Stimulated activated CD4-positive, alpha-beta T cell treated with anti-CD3 and anti-CD28 coated beads, Interleukin-12 subunit alpha, Interleukin-12 subunit beta, amount 100 ng/mL, for 4 hours (primary cell): ENCODE results near the gene GHRHR.

ENCODE experiments used
- DNase-seq: peaks from one replicate; pipeline ENCODE4 v3.0.0-alpha.2; 2020

The GHRHR gene

DNA sequence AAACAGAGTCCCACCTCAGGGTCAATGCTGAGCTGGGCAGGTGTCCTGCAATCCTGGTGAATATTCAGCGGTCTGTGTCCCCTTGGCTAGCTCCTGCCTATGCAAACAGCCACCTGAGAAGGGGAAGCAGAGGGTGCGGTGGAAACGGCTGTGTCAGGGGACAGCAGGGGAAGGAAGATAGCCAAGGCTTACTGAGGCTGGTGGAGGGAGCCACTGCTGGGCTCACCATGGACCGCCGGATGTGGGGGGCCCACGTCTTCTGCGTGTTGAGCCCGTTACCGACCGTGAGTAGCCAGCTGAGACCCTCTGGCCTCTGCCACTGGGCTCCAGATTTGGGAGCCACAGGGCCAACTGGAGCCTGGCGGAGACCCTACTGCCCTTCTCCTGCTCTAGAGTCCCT is at the start of gene GHRHR:
GHRHR (plus strand) TSS at position 112 of the 400 bp plus-strand sequence; CDS start at position 228, 116 bp downstream.
- no peak for DNase-seq

DNA sequence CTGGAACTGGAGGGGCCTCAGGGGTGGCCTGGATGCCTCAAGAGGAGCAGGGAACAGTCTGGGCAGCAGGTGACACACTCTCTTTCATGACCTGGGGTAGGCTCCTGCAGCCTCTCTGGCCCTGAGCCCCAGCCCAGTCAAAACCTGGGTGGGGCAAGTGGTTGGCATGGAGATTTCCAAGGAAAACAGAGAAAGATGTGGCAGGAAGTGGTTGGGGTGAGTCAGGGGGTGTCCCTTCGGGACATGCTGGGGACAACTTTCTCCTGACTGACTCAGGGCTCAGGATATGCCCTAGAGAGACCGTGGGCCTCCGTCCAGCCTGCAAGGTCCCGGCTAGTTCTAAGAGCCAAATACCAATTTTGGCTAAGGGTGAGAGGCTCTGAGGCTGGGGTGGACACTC is 49.2 kb upstream of the GHRHR start:
- DNase-seq: no peak

DNA sequence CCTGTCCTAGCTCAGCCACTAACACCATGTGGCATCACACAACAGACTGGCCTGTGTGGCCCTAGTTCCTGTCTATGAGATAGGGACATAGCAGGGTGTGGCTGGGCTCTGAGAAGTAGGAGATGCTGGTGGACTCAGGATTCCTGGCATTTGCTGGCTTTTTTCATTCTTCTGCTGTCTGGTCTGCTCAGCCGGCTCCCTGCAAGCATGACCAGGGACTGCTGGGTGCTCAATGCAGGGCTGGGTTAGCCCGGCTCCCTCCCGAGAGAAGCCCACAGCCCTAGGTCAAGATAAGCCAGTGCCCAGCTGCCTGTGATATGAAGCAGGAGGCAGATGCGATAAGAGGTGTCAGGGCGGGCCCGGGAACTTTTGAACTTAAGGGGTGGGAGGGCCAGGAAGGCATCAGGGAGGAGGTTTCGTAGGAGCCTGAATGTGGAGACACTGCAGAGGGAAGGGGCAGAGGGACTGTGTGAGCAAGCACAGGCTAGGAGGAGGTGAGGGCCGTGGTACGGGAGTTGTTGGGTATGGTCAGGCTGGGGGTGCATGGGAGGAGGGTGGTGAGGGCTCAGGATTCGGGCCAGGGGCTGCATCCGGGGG is 48.6 kb upstream of the GHRHR start:
- no peak for DNase-seq

DNA sequence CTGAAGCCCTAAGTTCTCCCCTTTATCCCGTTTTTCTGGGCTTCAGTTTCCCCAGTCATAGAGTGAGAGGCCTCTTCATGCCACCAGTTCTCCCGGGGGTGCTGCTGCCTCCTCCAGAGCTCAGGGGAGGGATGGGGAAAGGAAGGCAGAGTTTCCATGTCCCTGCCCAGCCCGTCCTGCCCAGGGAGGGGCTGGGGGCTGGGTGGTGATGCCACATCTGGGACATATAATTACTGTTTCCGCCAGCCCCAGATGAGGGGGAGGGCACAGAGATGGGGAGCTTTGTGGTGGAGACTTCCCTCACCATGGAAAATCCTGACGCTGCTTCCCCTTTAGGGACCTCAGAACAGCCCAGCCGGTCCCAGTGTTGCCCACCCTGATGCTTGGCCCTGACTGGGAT is 48.0 kb upstream of the GHRHR start:
- DNase-seq: no peak

DNA sequence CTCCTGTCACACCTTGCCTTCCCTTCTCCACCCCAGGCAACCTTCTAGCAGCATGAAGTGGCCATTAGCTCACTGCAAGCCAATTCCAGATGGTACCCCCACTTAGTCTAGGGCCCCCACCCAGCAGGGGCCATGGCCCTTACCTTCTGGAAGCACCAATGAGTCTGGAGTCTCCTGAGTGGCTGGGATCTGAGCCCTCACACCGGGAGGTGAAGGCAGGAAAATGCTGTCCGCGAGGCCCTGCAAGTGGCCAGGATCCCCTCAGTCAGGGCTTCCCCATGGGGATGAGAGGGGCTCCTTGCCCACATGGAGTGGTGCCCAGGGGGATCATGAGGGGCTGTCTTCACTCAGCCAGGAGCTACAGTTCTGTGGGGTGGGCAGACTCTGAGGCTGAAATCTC is 47.5 kb upstream of the GHRHR start:
- DNase-seq: no peak

DNA sequence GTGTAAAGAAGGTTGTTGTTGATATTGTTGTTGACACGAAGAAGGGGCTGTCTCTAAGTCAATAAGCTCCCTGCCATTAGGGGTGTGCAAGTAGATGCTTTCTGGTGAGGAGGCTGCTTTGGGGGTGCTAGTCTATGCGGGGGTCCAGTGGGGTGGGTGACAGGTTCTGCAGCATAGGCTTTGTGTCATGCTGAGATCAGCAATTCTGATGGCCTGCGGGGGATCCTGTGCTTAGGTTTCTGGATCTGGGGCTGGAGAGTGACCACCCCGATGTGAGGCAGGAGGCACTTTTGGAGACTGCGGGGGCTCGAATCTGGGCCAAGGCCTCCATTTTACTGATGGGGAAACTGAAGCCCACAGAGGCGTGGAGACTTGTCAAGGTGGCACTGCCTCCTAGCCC is 47.0 kb upstream of the GHRHR start:
- no peak for DNase-seq

DNA sequence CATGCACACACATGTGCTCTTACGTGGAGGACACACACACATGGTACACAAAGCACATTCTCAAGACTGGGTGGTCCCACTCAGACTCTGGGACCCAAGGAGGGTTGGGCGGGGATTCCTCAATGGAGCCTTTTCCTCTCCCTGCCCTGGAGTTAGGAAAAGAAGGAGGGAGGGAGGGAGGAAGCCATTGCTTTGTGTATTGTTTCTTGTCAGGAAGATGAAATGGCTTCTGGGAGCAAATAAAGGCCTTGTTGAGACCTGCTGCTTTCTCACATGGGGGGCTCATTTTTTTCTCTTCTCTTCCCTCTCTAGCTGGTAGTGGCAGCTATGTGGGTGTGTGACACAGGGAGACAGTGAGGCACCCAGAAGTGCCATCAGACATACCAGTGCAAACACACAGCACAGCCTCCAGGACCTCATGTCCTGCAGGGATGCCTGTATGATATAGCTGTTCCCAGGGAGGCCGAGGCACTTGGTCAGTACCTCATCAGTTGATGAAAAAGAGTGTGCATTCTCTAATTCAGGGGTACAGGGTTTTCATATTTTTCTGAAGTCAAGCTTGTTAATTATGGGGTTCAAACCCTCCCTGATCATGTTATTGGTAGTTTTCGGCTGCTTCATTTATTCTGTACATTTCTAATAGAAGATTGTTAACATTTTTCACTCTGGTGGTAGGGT is 46.4 kb upstream of the GHRHR start:
- DNase-seq: no peak

DNA sequence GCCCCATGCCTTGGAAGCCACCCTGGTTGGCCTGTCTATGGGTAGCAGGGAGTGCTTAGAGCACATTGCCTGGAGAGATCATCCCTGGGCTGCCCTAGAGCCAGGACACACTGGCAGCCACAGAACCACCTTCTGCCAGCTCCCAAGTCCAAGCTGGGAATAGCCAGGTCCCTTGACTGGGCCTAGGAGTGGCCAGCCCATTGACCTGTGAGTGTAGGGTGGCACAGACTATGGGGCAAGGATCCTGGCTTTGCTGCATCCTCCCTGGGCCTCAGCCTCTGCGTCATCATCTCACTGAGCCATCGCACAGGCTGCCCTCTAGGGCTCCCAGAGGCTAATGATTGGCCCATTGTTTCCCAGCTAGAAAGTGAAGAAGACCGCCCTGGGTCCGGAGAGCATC is 45.1 kb upstream of the GHRHR start:
- no peak for DNase-seq

DNA sequence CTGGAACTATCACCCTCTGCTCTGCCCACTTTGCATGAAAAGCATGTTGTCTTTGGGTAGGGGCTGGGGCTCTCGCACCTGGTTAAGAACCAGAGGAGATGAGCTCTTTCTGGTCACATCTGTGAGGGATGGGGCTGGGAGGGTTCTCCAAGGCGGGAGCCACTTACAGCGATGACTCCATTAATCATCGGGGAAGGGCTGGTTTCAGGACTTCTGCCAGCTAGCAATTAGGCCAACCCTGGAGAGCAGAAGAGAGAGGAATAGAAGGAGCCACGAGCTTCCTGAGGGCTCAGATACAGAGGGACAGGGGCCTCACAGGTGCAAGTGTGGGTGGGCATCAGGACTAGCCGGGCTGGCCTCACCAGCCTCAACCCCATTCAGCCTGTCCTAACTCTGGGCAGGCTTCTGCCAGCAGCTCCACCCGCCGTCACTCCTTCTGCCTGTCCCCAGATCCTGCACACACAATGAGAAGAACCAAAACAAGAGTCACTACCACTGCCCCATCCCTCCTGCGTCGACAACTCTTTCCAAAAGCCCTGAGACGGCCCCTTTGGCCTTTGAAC is 43.7 kb upstream of the GHRHR start:
- DNase-seq: no peak

DNA sequence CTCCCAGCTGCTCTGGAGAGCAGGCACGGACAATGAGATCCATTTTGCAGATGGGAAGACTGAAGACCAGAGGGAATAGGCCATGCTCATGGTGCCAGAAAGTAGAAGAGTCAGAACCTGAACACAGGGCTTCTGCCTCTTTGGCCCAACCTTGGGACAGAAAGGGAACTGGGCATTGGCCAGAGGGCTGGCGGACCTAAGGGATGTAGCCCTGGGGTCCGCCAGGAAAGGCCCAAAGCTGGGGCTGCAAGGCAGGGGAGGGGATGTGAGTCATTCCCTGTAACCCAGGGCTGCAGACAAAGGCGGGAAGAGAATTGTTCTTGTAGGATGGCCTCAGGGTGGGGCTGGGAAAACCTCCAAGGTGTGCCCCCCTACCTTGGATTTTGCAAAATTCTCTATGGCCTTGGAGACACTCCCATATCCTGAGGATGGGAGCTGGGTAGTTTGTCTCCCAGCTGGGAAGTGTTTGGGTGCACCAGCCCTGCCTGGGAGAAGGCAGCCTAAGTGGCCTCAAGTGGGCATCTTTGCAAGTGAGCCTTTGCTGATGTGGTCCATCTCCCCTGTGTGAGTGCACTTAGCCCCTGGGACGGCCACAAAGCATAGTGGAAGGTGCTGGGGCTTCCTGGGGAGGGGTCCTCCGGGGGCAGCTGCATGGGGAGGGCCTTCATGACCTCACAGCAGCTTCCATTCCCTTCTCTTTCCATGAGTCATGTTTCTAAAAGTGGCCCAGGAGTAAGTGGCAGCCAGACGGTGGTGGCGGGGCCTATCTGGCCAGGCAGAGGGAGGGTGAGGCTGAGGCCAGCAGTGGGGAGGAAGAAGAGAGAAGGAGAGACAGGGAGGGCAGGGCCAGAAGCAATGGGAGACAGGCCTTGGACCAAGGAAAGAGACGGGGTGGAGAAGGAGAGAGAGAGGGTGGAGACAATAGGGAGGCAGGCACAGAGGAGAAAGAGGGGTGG is 42.9 kb upstream of the GHRHR start:
- no peak for DNase-seq

DNA sequence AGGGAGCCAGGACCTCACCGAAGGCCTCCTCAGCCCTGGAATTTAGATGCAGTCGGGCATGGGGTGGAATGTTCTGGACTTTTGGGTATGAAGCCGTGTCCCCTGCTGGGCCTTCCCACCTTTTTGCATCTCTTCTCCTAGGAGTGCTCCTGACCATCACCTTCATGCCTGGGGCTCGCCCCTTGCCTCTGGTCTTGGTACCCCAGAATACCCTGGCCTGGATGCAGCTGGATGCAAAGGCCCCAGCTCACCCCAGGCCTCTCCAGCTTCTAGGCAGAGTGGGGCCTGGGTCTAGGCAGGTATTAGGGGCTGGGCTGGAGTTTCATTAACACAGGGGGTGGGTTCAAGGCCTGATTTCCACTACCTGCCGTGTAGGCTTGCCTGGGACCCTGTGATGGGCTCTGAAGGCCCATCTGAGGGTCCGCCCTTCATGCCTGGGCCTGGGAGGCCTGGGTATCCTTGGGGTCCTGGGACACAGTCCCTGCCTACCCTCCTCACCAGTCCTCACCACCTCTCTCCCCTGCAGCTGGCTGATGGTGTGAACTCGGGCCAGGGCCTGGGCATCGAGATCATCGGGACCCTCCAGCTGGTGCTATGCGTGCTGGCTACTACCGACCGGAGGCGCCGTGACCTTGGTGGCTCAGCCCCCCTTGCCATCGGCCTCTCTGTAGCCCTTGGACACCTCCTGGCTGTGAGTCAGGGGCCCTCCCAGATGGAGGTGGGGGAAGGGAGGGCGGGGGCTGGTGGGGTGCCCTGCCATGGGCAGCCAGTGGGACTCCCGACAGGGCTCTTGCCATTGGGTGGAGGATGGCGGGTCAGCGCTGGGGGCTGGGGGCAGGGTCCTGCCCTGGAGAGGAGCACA is 42.0 kb upstream of the GHRHR start:
- no peak for DNase-seq

DNA sequence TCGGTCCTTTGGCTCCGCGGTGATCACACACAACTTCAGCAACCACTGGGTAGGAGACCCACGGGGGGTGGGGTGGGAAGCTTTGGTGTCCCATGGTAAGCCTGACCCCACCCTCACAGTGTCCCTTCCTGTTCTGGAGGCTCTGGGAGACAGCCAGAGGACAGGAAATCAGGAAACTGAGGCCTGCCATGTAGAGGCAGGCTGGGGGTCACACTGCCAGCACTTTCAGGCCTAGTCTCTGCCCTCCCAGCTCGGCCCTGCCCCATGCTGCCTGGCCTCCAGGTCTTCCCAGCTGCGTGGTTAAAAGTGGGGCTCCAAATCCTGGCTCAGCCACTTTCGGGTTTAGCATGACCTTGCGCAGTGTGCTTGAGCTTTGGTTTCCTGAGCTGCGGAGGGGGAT is 41.2 kb upstream of the GHRHR start:
- DNase-seq: no peak

DNA sequence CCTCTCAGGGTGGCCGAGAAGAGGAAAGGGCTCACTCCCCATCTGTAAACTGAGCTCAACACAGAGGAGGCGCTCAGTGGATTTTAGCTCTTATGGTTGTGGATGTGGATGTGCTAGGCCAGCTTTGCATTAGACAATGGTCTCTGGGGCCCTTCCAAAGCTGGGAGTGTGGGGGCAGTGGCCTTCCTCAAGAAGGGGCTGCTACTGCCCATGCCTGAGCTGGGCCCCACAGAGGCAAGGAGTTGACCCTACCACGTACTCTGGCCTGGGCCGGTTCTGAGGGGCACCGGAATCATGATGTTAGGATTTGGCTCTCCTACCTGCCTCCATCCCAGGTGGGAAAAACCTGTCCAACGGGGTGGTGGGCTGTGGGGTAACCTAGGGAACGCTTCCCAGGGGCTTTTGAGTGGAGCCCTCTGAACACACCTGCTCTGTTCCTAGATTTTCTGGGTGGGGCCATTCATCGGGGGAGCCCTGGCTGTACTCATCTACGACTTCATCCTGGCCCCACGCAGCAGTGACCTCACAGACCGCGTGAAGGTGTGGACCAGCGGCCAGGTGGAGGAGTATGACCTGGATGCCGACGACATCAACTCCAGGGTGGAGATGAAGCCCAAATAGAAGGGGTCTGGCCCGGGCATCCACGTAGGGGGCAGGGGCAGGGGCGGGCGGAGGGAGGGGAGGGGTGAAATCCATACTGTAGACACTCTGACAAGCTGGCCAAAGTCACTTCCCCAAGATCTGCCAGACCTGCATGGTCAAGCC is 40.6 kb upstream of the GHRHR start:
- DNase-seq: no peak

DNA sequence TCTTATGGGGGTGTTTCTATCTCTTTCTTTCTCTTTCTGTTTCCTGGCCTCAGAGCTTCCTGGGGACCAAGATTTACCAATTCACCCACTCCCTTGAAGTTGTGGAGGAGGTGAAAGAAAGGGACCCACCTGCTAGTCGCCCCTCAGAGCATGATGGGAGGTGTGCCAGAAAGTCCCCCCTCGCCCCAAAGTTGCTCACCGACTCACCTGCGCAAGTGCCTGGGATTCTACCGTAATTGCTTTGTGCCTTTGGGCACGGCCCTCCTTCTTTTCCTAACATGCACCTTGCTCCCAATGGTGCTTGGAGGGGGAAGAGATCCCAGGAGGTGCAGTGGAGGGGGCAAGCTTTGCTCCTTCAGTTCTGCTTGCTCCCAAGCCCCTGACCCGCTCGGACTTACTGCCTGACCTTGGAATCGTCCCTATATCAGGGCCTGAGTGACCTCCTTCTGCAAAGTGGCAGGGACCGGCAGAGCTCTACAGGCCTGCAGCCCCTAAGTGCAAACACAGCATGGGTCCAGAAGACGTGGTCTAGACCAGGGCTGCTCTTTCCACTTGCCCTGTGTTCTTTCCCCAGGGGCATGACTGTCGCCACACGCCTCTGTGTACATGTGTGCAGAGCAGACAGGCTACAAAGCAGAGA is 39.9 kb upstream of the GHRHR start:
- DNase-seq: no peak

DNA sequence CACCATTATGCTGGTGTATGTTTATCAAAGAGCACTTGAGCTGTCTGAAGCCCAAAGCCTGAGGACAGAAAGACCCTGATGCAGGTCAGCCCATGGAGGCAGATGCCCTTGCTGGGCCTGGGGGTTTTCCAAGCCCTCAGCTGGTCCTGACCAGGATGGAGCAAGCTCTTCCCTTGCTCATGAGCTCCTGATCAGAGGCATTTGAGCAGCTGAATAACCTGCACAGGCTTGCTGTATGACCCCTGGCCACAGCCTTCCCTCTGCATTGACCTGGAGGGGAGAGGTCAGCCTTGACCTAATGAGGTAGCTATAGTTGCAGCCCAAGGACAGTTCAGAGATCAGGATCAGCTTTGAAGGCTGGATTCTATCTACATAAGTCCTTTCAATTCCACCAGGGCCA is 39.1 kb upstream of the GHRHR start:
- DNase-seq: no peak

DNA sequence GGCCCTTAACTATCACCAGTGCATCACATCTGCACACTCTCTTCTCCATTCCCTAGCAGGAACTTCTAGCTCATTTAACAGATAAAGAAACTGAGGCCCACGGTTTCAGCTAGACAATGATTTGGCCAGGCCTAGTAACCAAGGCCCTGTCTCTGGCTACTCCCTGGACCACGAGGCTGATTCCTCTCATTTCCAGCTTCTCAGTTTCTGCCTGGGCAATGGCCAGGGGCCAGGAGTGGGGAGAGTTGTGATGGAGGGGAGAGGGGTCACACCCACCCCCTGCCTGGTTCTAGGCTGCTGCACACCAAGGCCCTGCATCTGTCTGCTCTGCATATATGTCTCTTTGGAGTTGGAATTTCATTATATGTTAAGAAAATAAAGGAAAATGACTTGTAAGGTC is 38.6 kb upstream of the GHRHR start:
- DNase-seq: no peak

DNA sequence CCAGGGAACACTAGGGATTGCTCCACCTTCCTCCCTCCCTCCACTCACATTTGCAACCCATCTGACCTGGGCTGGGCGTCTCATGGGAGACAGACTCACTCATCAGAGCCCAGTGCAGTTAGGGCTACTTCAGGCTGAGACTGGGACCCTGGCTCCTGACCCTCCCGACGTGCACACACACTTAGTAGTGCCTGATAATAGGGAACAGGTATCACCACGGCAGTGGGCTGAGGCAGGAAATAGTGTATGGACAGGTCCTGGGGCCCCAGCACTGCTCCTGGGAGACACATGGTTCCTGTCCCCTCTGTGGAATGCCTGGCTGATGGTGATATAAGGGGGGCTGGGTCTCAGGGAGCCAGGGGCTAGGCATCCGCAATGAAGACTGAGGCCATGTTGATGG is 37.8 kb upstream of the GHRHR start:
- DNase-seq: no peak

DNA sequence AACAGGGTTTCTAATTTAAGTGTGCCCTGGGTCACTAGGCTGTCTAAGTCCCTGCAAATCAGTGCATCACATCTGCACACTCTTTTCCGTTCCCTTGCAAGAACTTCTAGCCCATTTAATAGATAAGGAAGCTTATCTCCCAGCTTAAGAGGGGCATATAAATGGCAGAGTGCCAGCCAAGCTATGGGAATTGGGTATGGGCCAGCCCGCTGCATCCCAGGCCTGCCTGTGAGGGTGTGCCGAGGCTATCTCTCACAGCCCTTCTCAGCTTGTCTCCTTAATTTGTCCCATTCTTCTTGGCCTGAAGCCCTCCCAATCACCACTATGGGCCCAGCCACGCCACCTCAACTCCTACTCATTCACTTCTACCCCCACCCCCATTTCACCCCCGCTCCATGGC is 37.4 kb upstream of the GHRHR start:
- no peak for DNase-seq

DNA sequence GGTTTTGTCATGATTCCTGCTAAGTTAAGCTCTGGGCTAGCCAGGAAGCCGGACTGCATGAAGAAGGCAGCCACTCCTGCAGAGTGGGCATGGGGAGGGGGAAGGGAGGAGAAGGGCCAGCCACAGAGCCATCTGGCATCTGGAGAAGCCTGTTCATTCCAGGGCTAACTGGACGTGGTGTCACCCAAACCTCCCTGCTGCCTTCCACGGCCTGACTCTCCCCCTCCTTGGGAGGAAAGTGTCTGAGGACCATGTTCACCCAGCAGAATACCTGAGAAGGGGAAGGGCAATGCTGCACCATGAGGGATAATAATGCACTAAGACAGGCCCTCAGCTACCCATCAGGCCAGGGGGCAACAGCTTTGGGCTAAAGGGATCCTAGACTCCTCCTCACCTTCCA is 36.7 kb upstream of the GHRHR start:
- DNase-seq: no peak

DNA sequence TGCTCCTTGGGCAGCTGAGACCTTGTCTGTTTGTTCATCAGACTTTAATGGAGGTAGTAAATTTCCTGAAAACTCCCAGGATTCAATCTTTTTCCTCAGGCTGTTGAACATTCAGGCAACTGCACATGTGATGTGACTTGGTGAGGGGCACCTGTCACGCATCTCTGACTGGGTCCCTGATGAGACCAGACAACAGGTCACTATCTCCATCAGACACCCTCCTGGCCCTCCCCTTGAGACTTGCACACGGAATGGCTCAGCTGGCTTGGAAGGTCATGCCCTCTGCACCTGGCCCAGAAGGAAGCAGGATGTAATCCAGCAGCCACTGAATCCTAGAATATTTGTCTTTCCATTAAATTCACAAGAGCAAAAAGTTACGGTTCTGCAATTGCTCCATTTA is 36.2 kb upstream of the GHRHR start:
- no peak for DNase-seq

DNA sequence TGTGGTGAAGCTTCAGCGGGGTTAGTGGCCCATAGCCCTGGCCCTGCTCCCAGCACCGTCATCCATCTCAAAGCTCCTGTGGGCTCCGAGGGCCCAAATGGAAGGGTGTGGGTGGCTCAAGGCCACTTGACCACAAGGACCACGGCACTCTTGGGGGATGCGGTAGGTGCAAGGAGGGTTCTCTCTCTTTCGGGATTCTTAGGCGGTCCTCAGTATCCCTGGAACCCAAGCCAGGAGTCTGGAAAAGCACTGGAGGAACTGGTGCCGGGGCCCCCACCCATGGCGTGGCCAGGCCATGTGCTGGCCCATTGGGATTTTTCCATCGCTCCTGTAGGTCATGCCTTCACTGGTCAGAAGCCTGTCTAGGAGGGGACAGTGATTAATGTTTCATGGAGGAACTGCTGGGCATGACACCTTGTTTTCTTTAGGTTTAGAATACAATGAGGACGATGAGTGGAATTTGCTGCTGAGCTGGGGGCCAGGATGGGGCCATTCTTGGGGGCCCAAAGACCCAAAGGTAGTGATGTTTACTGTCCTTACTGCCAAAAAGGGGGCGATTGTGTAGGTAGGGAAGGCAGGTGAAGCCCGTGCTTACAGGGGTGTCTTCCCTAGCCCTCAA is 35.4 kb upstream of the GHRHR start:
- DNase-seq: no peak
